Measurements from ENCODE around the gene ABCB8. TPM values are rescaled to one million over a fixed set of nuclear protein-coding genes. Genes with fewer than 3 reads are reported as not detected.

The ABCB8 gene
- total and polyA plus RNA-seq, 4 donors = 12.4 to 30.2 (median 22.5) TPM

DNA sequence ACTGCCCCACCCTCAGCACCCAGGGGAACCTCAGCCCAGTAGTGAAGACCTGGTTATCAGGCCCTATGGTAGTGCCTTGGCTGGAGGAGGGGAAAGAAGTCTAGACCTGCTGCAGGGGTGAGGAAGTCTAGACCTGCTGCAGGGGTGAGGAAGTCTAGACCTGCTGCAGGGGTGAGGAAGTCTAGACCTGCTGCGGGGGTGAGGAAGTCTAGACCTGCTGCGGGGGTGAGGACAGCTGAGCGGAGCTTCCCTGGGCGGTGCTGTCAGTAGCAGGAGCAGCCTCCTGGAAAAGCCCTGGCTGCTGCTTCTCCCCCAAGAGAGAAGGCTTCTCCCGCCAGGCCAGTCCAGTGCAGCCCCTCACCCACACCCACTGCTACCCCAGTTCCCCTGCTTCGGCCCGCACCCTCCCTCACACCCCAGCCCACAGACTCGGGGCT lies 31.2 kb upstream of the ABCB8 start:
- 82% methylated on average over 8 of the region's 8 CpGs for WGBS
- H3K27ac ChIP-seq (ENCODE audit: low read depth in 1 of 2, low read length in 2 of 2) = no peak overlapping the region
- no peaks in the 10 kb centered on the region for H3K9me3 ChIP-seq (ENCODE audit: control insufficient read depth in 4 of 4, low read length in 3 of 4)
- no peak overlapping the region for H3K9ac ChIP-seq (ENCODE audit: low read depth in 1 of 2, low read length in 2 of 2)
- no peaks in the 10 kb centered on the region for H3K4me1 ChIP-seq (ENCODE audit: control insufficient read depth in 4 of 4, insufficient read depth in 4 of 4, low read length in 3 of 4)
- H3K36me3 ChIP-seq (ENCODE audit: control insufficient read depth in 4 of 4, insufficient read depth in 3 of 4, low read depth in 1 of 4, low read length in 3 of 4) = no peaks in the 10 kb centered on the region
- no peak overlapping the region for H3K4me3 ChIP-seq (ENCODE audit: low read depth in 1 of 3, low read length in 3 of 3)
- TF ChIP-seq FOXA2 (IDR thresholded peaks at IDR 0.05) = no peak
- no peak for TF ChIP-seq YY1 (IDR thresholded peaks at IDR 0.05)
- TF ChIP-seq, protein P1, sequence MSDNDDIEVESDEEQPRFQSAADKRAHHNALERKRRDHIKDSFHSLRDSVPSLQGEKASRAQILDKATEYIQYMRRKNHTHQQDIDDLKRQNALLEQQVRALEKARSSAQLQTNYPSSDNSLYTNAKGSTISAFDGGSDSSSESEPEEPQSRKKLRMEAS (IDR thresholded peaks at IDR 0.05) = no peak
- no peak for TF ChIP-seq EGR1 (IDR thresholded peaks at IDR 0.05; ENCODE audit: low read depth in 2 of 2)
- TF ChIP-seq RAD21 (IDR thresholded peaks at IDR 0.05) = no peak
- TF ChIP-seq HNF4A (conservative IDR thresholded peaks at IDR 0.05) = no peak
- TF ChIP-seq JUND (IDR thresholded peaks at IDR 0.05) = no peak
- no peak for TF ChIP-seq TAF1 (conservative IDR thresholded peaks at IDR 0.05)
- TF ChIP-seq NR2F2 (IDR thresholded peaks at IDR 0.05) = no peak
- no peak for TF ChIP-seq FOXA1 (IDR thresholded peaks at IDR 0.05)
- TF ChIP-seq, protein P2, sequence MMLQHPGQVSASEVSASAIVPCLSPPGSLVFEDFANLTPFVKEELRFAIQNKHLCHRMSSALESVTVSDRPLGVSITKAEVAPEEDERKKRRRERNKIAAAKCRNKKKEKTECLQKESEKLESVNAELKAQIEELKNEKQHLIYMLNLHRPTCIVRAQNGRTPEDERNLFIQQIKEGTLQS (IDR thresholded peaks at IDR 0.05) = no peak
- TF ChIP-seq, protein P3, sequence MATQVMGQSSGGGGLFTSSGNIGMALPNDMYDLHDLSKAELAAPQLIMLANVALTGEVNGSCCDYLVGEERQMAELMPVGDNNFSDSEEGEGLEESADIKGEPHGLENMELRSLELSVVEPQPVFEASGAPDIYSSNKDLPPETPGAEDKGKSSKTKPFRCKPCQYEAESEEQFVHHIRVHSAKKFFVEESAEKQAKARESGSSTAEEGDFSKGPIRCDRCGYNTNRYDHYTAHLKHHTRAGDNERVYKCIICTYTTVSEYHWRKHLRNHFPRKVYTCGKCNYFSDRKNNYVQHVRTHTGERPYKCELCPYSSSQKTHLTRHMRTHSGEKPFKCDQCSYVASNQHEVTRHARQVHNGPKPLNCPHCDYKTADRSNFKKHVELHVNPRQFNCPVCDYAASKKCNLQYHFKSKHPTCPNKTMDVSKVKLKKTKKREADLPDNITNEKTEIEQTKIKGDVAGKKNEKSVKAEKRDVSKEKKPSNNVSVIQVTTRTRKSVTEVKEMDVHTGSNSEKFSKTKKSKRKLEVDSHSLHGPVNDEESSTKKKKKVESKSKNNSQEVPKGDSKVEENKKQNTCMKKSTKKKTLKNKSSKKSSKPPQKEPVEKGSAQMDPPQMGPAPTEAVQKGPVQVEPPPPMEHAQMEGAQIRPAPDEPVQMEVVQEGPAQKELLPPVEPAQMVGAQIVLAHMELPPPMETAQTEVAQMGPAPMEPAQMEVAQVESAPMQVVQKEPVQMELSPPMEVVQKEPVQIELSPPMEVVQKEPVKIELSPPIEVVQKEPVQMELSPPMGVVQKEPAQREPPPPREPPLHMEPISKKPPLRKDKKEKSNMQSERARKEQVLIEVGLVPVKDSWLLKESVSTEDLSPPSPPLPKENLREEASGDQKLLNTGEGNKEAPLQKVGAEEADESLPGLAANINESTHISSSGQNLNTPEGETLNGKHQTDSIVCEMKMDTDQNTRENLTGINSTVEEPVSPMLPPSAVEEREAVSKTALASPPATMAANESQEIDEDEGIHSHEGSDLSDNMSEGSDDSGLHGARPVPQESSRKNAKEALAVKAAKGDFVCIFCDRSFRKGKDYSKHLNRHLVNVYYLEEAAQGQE (IDR thresholded peaks at IDR 0.05) = no peak
- no peak for TF ChIP-seq HNF4G (IDR thresholded peaks at IDR 0.05)
- TF ChIP-seq SP1 (IDR thresholded peaks at IDR 0.05) = no peak
- TF ChIP-seq RXRA (IDR thresholded peaks at IDR 0.05) = no peak
- TF ChIP-seq GABPA (IDR thresholded peaks at IDR 0.05 in 1 of 2, conservative IDR thresholded peaks at IDR 0.05 in 1 of 2) = no peak
- TF ChIP-seq, protein P4, sequence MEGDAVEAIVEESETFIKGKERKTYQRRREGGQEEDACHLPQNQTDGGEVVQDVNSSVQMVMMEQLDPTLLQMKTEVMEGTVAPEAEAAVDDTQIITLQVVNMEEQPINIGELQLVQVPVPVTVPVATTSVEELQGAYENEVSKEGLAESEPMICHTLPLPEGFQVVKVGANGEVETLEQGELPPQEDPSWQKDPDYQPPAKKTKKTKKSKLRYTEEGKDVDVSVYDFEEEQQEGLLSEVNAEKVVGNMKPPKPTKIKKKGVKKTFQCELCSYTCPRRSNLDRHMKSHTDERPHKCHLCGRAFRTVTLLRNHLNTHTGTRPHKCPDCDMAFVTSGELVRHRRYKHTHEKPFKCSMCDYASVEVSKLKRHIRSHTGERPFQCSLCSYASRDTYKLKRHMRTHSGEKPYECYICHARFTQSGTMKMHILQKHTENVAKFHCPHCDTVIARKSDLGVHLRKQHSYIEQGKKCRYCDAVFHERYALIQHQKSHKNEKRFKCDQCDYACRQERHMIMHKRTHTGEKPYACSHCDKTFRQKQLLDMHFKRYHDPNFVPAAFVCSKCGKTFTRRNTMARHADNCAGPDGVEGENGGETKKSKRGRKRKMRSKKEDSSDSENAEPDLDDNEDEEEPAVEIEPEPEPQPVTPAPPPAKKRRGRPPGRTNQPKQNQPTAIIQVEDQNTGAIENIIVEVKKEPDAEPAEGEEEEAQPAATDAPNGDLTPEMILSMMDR (IDR thresholded peaks at IDR 0.05; ENCODE audit: low read depth, low read length, missing input control) = no peak
- TF ChIP-seq, protein P5, sequence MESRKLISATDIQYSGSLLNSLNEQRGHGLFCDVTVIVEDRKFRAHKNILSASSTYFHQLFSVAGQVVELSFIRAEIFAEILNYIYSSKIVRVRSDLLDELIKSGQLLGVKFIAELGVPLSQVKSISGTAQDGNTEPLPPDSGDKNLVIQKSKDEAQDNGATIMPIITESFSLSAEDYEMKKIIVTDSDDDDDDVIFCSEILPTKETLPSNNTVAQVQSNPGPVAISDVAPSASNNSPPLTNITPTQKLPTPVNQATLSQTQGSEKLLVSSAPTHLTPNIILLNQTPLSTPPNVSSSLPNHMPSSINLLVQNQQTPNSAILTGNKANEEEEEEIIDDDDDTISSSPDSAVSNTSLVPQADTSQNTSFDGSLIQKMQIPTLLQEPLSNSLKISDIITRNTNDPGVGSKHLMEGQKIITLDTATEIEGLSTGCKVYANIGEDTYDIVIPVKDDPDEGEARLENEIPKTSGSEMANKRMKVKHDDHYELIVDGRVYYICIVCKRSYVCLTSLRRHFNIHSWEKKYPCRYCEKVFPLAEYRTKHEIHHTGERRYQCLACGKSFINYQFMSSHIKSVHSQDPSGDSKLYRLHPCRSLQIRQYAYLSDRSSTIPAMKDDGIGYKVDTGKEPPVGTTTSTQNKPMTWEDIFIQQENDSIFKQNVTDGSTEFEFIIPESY (IDR thresholded peaks at IDR 0.05) = no peak
- DNase-seq (ENCODE audit: low spot score) = no peak
- no peaks in the 10 kb centered on the region for H3K27me3 ChIP-seq (ENCODE audit: control insufficient read depth in 4 of 4, insufficient read depth in 4 of 4, low read length in 3 of 4)

Measured in liver (tissue), 9 donors.